ENCODE results near the gene DNAH2. TPM values are rescaled to one million over a fixed set of nuclear protein-coding genes. Genes with fewer than 3 reads are reported as not detected.

Gene DNAH2
- total and polyA plus RNA-seq, 2 experiments from 2014 or later = 0.77 to 2.1 TPM

DNA sequence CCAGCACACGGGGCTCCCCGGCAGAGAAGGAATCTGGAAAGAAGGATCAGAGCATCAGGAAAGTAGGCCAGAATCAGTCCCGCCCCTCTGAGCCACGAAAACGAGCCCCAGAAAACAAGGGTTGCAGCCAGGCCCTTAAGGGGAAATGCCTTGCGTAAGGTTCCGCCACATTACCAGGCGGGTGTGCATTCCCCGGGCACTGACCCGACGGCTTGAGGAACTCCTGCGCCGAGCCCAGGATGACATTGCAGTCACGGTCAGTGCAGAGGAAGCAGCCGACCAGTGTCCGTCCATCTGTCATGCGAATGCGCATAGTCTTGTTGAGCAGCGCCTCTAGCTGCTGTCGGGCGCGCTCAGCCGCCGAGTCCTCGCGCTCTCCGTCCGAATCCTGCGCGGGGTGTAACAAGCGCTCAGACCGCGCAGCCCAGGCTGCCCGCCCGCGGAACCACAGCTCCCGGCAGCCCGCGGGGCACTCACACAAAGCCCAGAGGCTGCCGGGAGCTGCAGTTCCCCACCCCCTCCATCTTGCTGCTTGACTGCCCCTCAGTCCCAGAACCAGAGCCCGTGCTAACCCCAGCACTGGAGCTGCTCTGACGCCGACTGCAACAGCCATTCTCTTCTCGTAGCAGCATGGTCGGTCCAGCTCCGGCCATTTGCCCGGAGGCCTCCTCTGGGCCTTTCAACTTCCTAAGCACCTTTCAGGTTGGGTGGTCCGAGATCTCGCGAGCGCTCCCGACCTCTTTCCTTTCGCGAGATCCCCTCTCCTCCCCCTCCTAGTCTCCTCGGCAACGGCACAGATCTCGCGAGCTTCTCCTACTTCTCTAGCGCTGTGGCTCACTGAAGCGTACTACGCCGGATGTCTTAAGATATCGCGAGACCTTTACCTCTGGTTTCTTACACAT, 139.5 kb downstream of the DNAH2 start, which contains the start of gene NAA38:
Gene NAA38 (minus strand): TSS at position 749 of the 902 bp plus-strand sequence. CDS start 96 bp downstream, at position 653.
- H3K9me2 ChIP-seq (replicated peaks; ENCODE audit: insufficient read depth) = no peaks in the 10 kb centered on the region
- peaks cover 34% of the 10 kb centered on the region for H3K4me1 ChIP-seq (ENCODE audit: insufficient read depth)
- TF ChIP-seq EZH2 (IDR thresholded peaks at IDR 0.05; ENCODE audit: borderline replicate concordance) = no peak
- TF ChIP-seq, protein P1, sequence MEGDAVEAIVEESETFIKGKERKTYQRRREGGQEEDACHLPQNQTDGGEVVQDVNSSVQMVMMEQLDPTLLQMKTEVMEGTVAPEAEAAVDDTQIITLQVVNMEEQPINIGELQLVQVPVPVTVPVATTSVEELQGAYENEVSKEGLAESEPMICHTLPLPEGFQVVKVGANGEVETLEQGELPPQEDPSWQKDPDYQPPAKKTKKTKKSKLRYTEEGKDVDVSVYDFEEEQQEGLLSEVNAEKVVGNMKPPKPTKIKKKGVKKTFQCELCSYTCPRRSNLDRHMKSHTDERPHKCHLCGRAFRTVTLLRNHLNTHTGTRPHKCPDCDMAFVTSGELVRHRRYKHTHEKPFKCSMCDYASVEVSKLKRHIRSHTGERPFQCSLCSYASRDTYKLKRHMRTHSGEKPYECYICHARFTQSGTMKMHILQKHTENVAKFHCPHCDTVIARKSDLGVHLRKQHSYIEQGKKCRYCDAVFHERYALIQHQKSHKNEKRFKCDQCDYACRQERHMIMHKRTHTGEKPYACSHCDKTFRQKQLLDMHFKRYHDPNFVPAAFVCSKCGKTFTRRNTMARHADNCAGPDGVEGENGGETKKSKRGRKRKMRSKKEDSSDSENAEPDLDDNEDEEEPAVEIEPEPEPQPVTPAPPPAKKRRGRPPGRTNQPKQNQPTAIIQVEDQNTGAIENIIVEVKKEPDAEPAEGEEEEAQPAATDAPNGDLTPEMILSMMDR (IDR thresholded peaks at IDR 0.05; ENCODE audit: poor library complexity) = peak; percentile 47
- 2% methylated on average over 62 of the region's 64 CpGs for WGBS (ENCODE audit: low lambda C conversion rate, missing lambda C conversion rate)
- H3K27me3 ChIP-seq = no peaks in the 10 kb centered on the region
- H3K79me2 ChIP-seq = peaks cover 50% of the 10 kb centered on the region
- H3K4me2 ChIP-seq = peak within 1 kb of the TSS; percentile 93
- H3K36me3 ChIP-seq (replicated peaks; ENCODE audit: insufficient read depth, low read depth) = no peaks in the 10 kb centered on the region
- DNase-seq (ENCODE audit: low spot score) = peak; percentile 99
- H3K4me3 ChIP-seq = peak within 1 kb of the TSS; percentile 44
- no peaks in the 10 kb centered on the region for H3K9me3 ChIP-seq (ENCODE audit: low read depth)
- H2AFZ ChIP-seq = peak within 1 kb of the TSS; percentile 35
- H3K27ac ChIP-seq = peak within 1 kb of the TSS; percentile 91
- peaks cover 14% of the 10 kb centered on the region for H4K20me1 ChIP-seq (ENCODE audit: insufficient read depth, poor library complexity, severe bottlenecking)

DNA sequence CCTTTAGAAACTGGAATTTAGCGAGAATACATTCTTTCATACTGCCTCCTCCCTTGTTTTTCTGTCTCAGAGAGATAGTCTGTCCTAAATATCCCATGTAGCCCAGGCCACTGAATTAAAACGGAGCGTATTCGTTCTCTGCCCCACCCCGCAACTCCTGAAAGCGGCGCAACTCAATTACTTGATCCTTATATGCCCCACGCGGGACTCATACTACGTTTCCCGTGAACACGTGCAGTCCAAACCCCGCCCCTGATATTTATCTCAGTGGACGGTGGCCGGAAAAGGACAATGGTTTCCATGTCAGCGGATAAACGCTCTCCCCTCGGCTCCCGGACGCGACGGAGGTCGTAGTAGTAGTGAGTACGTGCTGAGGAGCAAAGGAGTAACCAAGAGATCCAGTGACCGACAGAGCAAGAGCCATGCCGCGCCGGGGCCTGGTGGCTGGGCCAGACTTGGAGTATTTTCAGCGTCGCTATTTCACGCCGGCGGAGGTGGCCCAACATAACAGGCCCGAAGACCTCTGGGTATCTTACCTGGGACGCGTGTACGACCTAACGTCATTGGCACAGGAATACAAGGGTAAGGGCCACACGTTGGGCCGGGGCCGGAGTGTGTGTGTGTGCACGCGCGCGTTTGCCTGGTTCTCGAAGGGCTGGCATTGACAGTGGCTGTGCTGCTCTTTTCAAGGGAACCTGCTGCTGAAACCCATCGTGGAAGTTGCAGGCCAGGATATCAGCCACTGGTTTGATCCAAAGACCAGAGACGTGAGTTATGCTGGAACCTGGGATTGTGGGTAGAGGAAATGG, 140.4 kb downstream of the DNAH2 start, which contains the start of gene CYB5D1:
Gene CYB5D1 (plus strand): TSS at position 291 of the 809 bp plus-strand sequence. CDS start 132 bp downstream, at position 423.
- Histone ChIP-seq H4K20me1 (ENCODE audit: insufficient read depth, poor library complexity, severe bottlenecking) (peaks cover 5% of the 10 kb centered on the region), H3K4me2 (peak within 1 kb of the TSS; percentile 93), H3K79me2 (peaks cover 44% of the 10 kb centered on the region), H2AFZ (peak within 1 kb of the TSS; percentile 35), H3K27me3 (no peaks in the 10 kb centered on the region), H3K9me2 (replicated peaks; ENCODE audit: insufficient read depth) (no peaks in the 10 kb centered on the region), H3K9me3 (ENCODE audit: low read depth) (no peaks in the 10 kb centered on the region), H3K4me3 (peak within 1 kb of the TSS; percentile 44), H3K36me3 (replicated peaks; ENCODE audit: insufficient read depth, low read depth) (no peaks in the 10 kb centered on the region), H3K27ac (peak within 1 kb of the TSS; percentile 91), H3K4me1 (ENCODE audit: insufficient read depth) (peaks cover 36% of the 10 kb centered on the region)
- 3% methylated on average over 48 of the region's 48 CpGs for WGBS (ENCODE audit: low lambda C conversion rate, missing lambda C conversion rate)
- no peak for TF ChIP-seq EZH2phosphoT487 (IDR thresholded peaks at IDR 0.05; ENCODE audit: low read depth, severe bottlenecking, unreplicated experiment)
- no peak for TF ChIP-seq EZH2 (IDR thresholded peaks at IDR 0.05; ENCODE audit: borderline replicate concordance)
- TF ChIP-seq, protein P1 (IDR thresholded peaks at IDR 0.05; ENCODE audit: poor library complexity) = no peak
- peak; percentile 95 for DNase-seq (ENCODE audit: low spot score)

GRCh38 chr17:7858522-7858810, 140.9 kb downstream of the DNAH2 start:
- H3K36me3 ChIP-seq (replicated peaks; ENCODE audit: insufficient read depth, low read depth) = no peaks in the 10 kb centered on the region
- peaks cover 3% of the 10 kb centered on the region for H4K20me1 ChIP-seq (ENCODE audit: insufficient read depth, poor library complexity, severe bottlenecking)
- peaks cover 39% of the 10 kb centered on the region for H3K4me1 ChIP-seq (ENCODE audit: insufficient read depth)
- H3K27me3 ChIP-seq = no peaks in the 10 kb centered on the region
- peak overlapping the region; percentile 33 for H2AFZ ChIP-seq
- TF ChIP-seq, protein P1 (IDR thresholded peaks at IDR 0.05; ENCODE audit: poor library complexity) = peak; percentile 29
- TF ChIP-seq EZH2 (IDR thresholded peaks at IDR 0.05; ENCODE audit: borderline replicate concordance) (no peak), EZH2phosphoT487 (IDR thresholded peaks at IDR 0.05; ENCODE audit: low read depth, severe bottlenecking, unreplicated experiment) (no peak)
- peak; percentile 73 for DNase-seq (ENCODE audit: low spot score)
- peak overlapping the region; percentile 32 for H3K4me3 ChIP-seq
- peaks cover 40% of the 10 kb centered on the region for H3K79me2 ChIP-seq
- H3K9me2 ChIP-seq (replicated peaks; ENCODE audit: insufficient read depth) = no peaks in the 10 kb centered on the region
- no peaks in the 10 kb centered on the region for H3K9me3 ChIP-seq (ENCODE audit: low read depth)
- peak overlapping the region; percentile 93 for H3K4me2 ChIP-seq
- WGBS (ENCODE audit: low lambda C conversion rate, missing lambda C conversion rate) = 21% methylated on average over 20 of the region's 20 CpGs
- H3K27ac ChIP-seq = peak overlapping the region; percentile 91

Data from hepatocyte (in vitro differentiated cells).